22Rv1 (cell line): Measurements from ENCODE around the gene ATP2B3.

ENCODE experiments used
- CTCF ChIP-seq: fragments of 450-650 bp; IDR thresholded peaks from 2 replicates; pipeline ENCODE4 v1.5.1; 2017; ENCODE audit warnings: mild to moderate bottlenecking
- ZFX ChIP-seq: fragments of 450-650 bp; IDR thresholded peaks from 2 replicates; pipeline ENCODE4 v1.6.1; 2017; ENCODE audit warnings: antibody characterized with exemption, borderline replicate concordance

- TF ChIP-seq CTCF (no peak), ZFX (no peak)
These were observed 42.6 kb downstream of the ATP2B3 start for GRCh38 chrX:153560000-153560399.
